ENCODE measurements around the gene NR3C2. TPM values are rescaled to one million over a fixed set of nuclear protein-coding genes. Genes with fewer than 3 reads are reported as not detected.
A peak's percentile ranks its signal among the peaks of the same experiment; 100 is the strongest.

The NR3C2 gene
- total and polyA plus RNA-seq, 4 donors = 2.8 to 43.9 (median 11.5) TPM

- 0% methylated on average over 63 to 89 of the region's 89 CpGs for WGBS, 2 donors
- Histone ChIP-seq H3K4me1 (ENCODE audit: control insufficient read depth in 5 of 5, insufficient read depth in 5 of 5, low read length in 5 of 5) (peaks cover 0 to 21% (median 2%) of the 10 kb centered on the region in 5 donors), H3K9me3 (ENCODE audit: control insufficient read depth in 4 of 4, insufficient read depth in 3 of 4, low read length in 3 of 4) (no peaks in the 10 kb centered on the region), H3K27me3 (ENCODE audit: control insufficient read depth in 3 of 3, insufficient read depth in 3 of 3, low read length in 2 of 3) (peaks cover 0 to 50% (median 23%) of the 10 kb centered on the region in 3 donors), H3K9ac (ENCODE audit: insufficient read depth in 1 of 2, low read length in 2 of 2) (no peak overlapping the region), H3K36me3 (ENCODE audit: control insufficient read depth in 4 of 4, insufficient read depth in 4 of 4, low read length in 4 of 4) (no peaks in the 10 kb centered on the region), H3K4me3 (peak overlapping the region; percentile 90), H3K27ac (ENCODE audit: low read depth in 1 of 2, low read length in 1 of 2) (peak overlapping the region; percentile 75 to 79)
- DNase-seq = peak; percentile 30 to 44 (median 42)
- ATAC-seq (ENCODE audit: insufficient read depth, low FRiP score) = no peak
- no peak for TF ChIP-seq CTCF (IDR thresholded peaks at IDR 0.05; ENCODE audit: control extremely low read depth, extremely low read depth)
Observed at GRCh38 chr4:148444296-148445070, 2.3 kb upstream of the NR3C2 start.

GRCh38 chr4:148443512-148444295, 1.5 kb upstream of the NR3C2 start:
- peak; percentile 31 to 50 (median 33) for DNase-seq
- ATAC-seq (ENCODE audit: insufficient read depth, low FRiP score) = no peak
- 0 to 1% methylated on average over 59 to 64 of the region's 64 CpGs for WGBS, 2 donors
- no peaks in the 10 kb centered on the region for H3K36me3 ChIP-seq (ENCODE audit: control insufficient read depth in 4 of 4, insufficient read depth in 4 of 4, low read length in 4 of 4)
- H3K4me3 ChIP-seq = peak overlapping the region; percentile 90
- TF ChIP-seq CTCF (IDR thresholded peaks at IDR 0.05; ENCODE audit: control extremely low read depth, extremely low read depth) = no peak
- no peak overlapping the region for H3K9ac ChIP-seq (ENCODE audit: insufficient read depth in 1 of 2, low read length in 2 of 2)
- H3K9me3 ChIP-seq (ENCODE audit: control insufficient read depth in 4 of 4, insufficient read depth in 3 of 4, low read length in 3 of 4) = no peaks in the 10 kb centered on the region
- peaks cover 0 to 44% (median 23%) of the 10 kb centered on the region in 3 donors for H3K27me3 ChIP-seq (ENCODE audit: control insufficient read depth in 3 of 3, insufficient read depth in 3 of 3, low read length in 2 of 3)
- H3K27ac ChIP-seq (ENCODE audit: low read depth in 1 of 2, low read length in 1 of 2) = peak overlapping the region; percentile 75 to 79
- peaks cover 0 to 21% (median 2%) of the 10 kb centered on the region in 5 donors for H3K4me1 ChIP-seq (ENCODE audit: control insufficient read depth in 5 of 5, insufficient read depth in 5 of 5, low read length in 5 of 5)

- Histone ChIP-seq H3K9ac (ENCODE audit: insufficient read depth in 1 of 2, low read length in 2 of 2) (peak overlapping the region; percentile 50 to 89), H3K27ac (ENCODE audit: low read depth in 1 of 2, low read length in 1 of 2) (peak overlapping the region; percentile 95 to 99), H3K36me3 (ENCODE audit: control insufficient read depth in 4 of 4, insufficient read depth in 4 of 4, low read length in 4 of 4) (no peaks in the 10 kb centered on the region), H3K9me3 (ENCODE audit: control insufficient read depth in 4 of 4, insufficient read depth in 3 of 4, low read length in 3 of 4) (no peaks in the 10 kb centered on the region), H3K4me1 (ENCODE audit: control insufficient read depth in 5 of 5, insufficient read depth in 5 of 5, low read length in 5 of 5) (peaks cover 0 to 21% (median 2%) of the 10 kb centered on the region in 5 donors), H3K4me3 (peak overlapping the region; percentile 90), H3K27me3 (ENCODE audit: control insufficient read depth in 3 of 3, insufficient read depth in 3 of 3, low read length in 2 of 3) (peaks cover 0 to 42% (median 23%) of the 10 kb centered on the region in 3 donors)
- WGBS, 2 donors = 0 to 1% methylated on average over 27 of the region's 27 CpGs
- peak; percentile 0 for ATAC-seq (ENCODE audit: insufficient read depth, low FRiP score)
- peak in 2 of 3 donors; percentile 26 to 64 for DNase-seq
- TF ChIP-seq CTCF (IDR thresholded peaks at IDR 0.05; ENCODE audit: control extremely low read depth, extremely low read depth) = no peak
Observed at GRCh38 chr4:148442832-148443511, 758 bp upstream of the NR3C2 start.

All from lung (tissue), 12 donors.